ENCODE measurements around the gene FOXI1. TPM values are rescaled to one million over a fixed set of nuclear protein-coding genes. Genes with fewer than 3 reads are reported as not detected.
A peak's percentile ranks its signal among the peaks of the same experiment; 100 is the strongest.

The FOXI1 gene
- total RNA-seq, 1 donor from 2014 or later = 0.48 TPM

- no peak for DNase-seq (ENCODE audit: low spot score)
Observed at GRCh38 chr5:170150713-170151096, 45.0 kb downstream of the FOXI1 start.

GRCh38 chr5:170151097-170151831, 45.6 kb downstream of the FOXI1 start:
- DNase-seq (ENCODE audit: low spot score) = peak; percentile 56

GRCh38 chr5:170152767-170153166, 47.1 kb downstream of the FOXI1 start:
- DNase-seq (ENCODE audit: low spot score) = no peak

GRCh38 chr5:170154297-170154696, 48.6 kb downstream of the FOXI1 start:
- DNase-seq (ENCODE audit: low spot score) = no peak

GRCh38 chr5:170154744-170155143, 49.0 kb downstream of the FOXI1 start:
- DNase-seq (ENCODE audit: low spot score) = no peak

GRCh38 chr5:170155771-170156170, 50.1 kb downstream of the FOXI1 start:
- no peak for DNase-seq (ENCODE audit: low spot score)

- DNase-seq (ENCODE audit: low spot score) = no peak
Observed at GRCh38 chr5:170159101-170159698, 53.5 kb downstream of the FOXI1 start.

Other genes with a start within 250 kb of the FOXI1 start
- gene INSYN2B, start 125.4 kb upstream of the FOXI1 start, total RNA-seq (ENCODE audit: insufficient read depth, low replicate concordance) = 1.7 TPM
- gene C5orf58, start 127.1 kb downstream of the FOXI1 start, total RNA-seq (ENCODE audit: insufficient read depth, low replicate concordance) = 1.7 TPM
- gene LCP2, start 191.9 kb downstream of the FOXI1 start, total RNA-seq (ENCODE audit: insufficient read depth, low replicate concordance) = 9.9 TPM